ENCODE results near the gene PTPRJ.

DNA sequence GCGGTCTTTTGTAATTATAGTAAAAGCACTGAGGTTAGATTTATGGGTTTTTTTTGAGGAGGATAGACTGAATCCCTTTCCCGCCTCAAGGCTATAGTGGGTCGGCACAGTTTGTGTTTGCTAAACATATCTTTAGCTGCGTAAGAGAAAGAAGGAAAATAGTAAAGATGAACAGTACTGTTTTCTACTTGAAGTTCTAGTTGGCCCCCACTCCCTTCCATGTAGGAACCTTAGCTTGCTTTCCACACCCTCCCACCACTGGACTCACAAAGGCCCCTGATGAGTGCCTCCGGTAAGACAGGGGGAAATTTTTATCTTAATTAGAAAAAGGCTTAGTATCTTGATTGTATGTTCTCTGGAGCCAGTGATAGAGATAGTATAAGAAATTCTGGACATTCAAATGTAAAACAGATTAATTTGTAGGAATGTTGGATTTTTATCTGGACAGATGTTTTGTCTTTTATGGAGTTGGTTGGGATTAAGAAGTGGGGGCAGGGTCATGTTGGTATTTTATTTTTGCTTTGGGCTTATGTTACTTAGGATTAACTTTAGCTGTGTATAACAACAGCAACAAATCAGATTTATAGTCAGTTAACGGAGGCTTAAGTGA lies 49.4 kb downstream of the PTPRJ start:
- no peak for TF ChIP-seq POLR2A (IDR thresholded peaks at IDR 0.05; ENCODE audit: extremely low read depth, insufficient read length)
- TF ChIP-seq, protein P1, sequence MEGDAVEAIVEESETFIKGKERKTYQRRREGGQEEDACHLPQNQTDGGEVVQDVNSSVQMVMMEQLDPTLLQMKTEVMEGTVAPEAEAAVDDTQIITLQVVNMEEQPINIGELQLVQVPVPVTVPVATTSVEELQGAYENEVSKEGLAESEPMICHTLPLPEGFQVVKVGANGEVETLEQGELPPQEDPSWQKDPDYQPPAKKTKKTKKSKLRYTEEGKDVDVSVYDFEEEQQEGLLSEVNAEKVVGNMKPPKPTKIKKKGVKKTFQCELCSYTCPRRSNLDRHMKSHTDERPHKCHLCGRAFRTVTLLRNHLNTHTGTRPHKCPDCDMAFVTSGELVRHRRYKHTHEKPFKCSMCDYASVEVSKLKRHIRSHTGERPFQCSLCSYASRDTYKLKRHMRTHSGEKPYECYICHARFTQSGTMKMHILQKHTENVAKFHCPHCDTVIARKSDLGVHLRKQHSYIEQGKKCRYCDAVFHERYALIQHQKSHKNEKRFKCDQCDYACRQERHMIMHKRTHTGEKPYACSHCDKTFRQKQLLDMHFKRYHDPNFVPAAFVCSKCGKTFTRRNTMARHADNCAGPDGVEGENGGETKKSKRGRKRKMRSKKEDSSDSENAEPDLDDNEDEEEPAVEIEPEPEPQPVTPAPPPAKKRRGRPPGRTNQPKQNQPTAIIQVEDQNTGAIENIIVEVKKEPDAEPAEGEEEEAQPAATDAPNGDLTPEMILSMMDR (IDR thresholded peaks at IDR 0.05; ENCODE audit: low read depth, low read length), result no peak
- TF ChIP-seq, protein P2, sequence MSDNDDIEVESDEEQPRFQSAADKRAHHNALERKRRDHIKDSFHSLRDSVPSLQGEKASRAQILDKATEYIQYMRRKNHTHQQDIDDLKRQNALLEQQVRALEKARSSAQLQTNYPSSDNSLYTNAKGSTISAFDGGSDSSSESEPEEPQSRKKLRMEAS (IDR thresholded peaks at IDR 0.05; ENCODE audit: low read depth, low read length), result no peak
